SH-SY5Y (cell line): Measurements from ENCODE around the gene APOBEC4.

ENCODE experiments used
- GATA2 ChIP-seq: IDR thresholded peaks from 2 replicates; pipeline ENCODE4 v1.6.1; 2011; ENCODE audit warnings: mild to moderate bottlenecking, low read depth, low read length
- GATA3 ChIP-seq: IDR thresholded peaks from 2 replicates; pipeline ENCODE4 v1.6.1; 2011; ENCODE audit warnings: low read depth, mild to moderate bottlenecking, low read length, moderate library complexity

The APOBEC4 gene

GRCh38 chr1:183686229-183686628, 33.1 kb upstream of the APOBEC4 start:
- TF ChIP-seq GATA3 (no peak), GATA2 (no peak)

DNA sequence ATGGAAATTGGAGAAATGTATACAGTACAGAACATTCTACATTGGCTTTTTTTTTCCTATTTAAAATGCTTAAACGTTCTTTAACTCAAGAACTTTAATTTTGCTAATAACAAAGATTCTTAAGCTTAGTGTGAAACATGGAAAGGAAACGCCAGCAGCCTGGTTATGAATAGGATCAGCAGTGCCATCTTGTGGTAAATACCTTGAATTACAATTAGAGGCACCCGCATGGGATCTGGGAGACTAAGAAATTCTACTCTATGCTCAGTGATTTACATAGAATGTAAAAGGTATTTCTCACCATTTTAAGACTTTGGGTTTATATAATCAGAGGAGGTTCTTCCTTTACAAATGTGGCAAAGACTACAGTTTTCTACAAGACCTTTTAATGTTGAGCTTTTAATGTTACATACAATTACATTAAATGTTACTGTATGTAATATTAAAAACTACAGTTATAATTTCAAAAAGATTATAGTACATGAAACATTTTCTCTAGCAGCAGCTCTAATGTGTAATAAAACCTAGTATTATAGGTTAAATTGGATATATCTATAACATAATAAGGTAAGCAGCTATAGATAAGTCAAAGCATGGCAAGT, 32.1 kb upstream of the APOBEC4 start:
- TF ChIP-seq GATA2, result no peak
- TF ChIP-seq GATA3, result no peak

DNA sequence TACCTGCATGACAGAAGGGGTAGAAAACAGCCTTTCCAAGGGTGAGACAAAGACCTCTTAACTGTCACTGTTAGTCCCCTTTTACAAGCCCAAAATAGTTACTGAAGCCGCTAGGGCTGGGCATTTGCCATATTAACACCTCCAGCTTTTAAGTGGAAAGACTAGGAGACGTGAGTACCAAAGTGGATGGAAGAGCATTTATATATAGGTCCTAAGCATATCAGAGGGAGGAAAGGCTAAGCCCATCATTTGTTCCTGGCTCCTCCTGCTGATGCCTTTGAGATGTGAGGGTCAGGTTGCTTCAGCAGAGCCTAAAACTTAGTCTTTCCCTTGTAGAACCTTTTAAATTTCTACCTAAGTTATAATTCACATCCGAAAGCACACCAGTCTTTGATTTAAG, 25.7 kb upstream of the APOBEC4 start:
- TF ChIP-seq GATA2 (no peak), GATA3 (no peak)

DNA sequence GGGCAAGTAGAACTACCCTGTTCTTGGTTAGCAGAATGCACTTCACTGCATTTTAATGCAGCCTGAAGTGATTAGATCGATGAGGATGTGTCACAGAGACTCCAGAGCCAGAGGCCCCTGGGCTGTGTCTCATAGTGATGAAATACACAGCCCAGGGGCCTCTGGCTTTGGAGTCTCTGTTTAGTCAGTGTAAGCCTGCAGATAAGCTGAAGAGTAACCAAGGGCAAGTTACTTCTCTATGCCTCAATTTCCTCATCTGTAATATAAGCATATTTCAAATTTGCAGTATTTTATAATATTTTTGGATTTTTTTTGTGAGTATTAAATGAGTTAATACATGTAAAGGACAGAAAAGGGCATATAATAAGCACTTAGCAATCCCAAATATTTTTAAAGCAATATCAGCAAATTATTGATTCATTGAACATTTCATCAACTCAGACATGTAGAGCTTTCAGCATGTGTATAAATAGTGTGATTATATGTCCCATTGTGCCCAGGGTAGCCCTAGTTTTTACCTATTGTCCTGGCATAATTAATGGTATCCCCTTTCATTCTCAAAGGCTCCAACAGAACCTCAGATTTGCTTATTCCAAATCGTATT, 23.6 kb upstream of the APOBEC4 start:
- TF ChIP-seq GATA3, result no peak
- peak; percentile 68 for TF ChIP-seq GATA2

DNA sequence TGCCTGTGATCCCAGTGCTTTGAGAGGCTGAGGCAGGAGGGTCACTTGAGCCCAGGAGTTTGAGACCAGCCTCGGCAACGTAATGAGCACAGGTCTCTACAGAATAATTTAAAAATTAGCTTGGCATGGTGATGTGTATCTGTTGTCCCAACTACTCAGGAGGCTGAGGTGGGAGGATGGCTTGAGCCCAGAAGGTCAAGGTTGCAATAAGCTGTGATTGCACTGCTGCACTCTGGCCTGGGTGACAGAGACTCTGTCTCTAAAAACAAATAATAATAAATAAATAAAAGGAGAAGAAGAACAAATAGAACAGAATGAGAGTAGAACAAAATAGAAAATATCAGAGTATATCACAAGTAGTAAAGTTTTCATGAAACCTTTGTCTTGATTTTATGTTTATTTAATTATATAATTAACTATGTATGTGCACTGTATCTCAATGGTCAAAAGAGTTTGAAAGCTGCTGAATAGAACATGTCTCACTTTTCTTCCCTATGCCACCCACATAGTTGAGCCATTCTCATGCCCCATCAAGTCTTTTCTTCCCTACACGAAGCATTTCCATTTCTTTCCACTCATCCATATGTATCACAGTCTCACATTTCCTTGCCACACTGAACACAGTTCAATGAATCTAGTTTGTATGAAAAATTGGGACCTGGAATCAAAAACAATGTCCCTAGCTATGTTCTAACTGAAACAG, 22.9 kb upstream of the APOBEC4 start:
- no peak for TF ChIP-seq GATA2
- no peak for TF ChIP-seq GATA3

DNA sequence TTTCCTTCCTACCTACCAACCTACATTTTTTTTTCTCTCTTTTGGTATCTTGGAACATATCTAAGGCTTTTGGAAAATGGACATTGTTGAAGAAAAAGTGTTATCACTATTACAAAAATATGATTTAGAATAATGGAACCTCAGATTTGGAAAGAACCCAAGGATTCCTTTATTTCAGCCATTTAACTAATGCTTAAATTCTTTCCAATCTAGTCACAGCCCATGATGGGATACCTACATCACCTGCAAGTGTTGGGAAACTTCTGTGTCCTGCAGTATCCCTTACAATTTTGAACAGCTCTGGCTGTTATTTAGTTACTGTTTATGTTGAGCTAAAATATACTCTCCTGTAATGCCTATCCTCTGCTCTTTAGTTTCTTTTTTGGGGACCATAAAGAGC, 22.3 kb upstream of the APOBEC4 start:
- TF ChIP-seq GATA2, result no peak
- TF ChIP-seq GATA3, result no peak

DNA sequence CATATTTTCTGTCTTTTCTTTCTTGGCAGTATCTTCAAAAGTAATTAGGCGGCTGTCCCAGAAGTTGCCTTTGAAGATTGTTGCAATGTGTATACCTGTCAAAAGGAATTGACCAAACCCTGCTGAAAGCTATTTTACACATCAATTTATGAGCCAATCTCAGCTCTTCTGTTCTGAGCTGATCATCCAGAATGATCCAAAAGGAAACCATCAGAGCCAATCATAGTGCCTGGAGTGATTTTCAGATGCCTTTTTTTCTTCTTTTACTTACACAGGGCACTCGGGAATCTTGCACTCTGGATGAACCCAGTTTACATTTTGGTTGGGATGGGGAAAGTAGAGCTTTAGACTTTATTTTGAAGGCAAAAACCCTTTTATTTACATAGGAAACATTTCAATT, 21.8 kb upstream of the APOBEC4 start:
- TF ChIP-seq GATA3, result no peak
- TF ChIP-seq GATA2, result no peak

- TF ChIP-seq GATA2, result no peak
- no peak for TF ChIP-seq GATA3
Observed at GRCh38 chr1:183674339-183674738, 21.2 kb upstream of the APOBEC4 start.

DNA sequence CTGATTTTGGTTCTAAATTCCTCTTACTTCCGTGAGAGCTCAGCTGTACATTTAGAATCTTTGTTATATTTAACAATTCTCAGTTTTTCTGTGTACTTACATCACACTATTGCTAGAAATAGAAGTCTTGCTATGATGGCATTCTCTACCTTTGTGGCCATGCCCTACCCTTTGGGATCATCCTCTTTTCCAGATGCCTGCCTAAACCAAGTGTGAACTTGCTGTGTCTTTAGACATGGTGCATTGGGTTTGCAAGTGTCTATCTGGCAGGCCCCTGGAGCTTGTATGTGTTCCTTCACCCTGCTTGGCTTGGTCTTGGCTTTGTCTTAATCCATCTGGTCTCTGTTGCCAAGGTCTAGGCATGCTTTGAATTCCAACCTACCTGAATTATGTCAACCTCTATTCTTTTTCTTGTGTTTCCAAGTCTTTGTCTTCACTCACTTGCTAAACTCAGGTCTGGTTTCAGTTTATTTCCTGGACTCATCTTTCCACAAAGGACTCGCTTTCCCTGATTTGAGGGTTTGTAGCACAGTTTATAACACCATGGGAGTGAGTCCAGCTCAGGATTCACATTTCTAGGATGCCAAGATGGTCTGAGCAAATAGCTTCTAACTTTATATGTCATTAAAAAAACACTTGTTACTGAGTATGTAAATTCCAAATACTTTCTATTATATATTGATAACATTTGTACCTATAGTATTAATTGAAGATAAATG, 20.6 kb upstream of the APOBEC4 start:
- TF ChIP-seq GATA2 (no peak), GATA3 (no peak)

DNA sequence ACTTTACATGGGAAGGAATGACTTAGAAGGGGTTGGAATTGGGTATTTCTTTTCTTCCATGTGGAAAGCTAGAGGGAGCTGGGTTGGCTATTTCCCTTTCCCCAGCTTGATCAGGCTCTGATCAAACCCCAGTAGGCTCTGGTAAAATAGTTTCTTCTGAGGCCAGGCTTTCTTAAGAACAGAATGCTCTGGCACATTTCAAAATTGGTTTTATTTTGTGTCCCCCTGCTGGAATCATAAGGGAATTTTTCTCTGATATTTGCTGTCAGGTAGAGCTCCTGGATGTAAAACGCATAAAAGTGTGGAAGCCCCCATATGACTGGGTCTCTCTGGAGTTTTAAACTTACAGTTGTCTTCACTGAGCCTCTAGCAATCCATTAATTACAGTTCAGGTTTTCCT, 17.1 kb upstream of the APOBEC4 start:
- TF ChIP-seq GATA2 (no peak), GATA3 (no peak)

GRCh38 chr1:183656355-183656754, 3.2 kb upstream of the APOBEC4 start:
- TF ChIP-seq GATA3, result no peak
- TF ChIP-seq GATA2, result no peak

GRCh38 chr1:183655562-183656075, 2.5 kb upstream of the APOBEC4 start:
- TF ChIP-seq GATA2 (no peak), GATA3 (no peak)

DNA sequence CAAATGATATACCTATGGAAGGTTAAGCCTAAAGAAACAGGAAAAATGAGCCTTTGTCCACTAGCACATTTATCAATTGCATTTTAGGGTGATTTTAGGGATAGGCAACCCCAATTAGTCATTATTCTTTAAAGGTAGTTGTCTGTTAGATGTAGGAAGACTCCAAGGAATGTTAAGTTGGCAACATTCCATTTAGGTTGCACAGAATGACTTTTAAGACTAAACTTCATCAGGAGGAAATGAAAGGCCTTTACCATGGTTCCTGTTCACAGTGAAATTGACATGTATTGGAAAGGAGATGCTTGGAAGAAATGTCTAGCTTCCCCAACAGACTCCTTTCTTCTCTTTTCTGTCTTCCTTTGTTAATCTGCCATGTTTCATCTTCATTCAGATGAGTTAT, 1.6 kb upstream of the APOBEC4 start:
- TF ChIP-seq GATA2, result no peak
- TF ChIP-seq GATA3, result no peak

DNA sequence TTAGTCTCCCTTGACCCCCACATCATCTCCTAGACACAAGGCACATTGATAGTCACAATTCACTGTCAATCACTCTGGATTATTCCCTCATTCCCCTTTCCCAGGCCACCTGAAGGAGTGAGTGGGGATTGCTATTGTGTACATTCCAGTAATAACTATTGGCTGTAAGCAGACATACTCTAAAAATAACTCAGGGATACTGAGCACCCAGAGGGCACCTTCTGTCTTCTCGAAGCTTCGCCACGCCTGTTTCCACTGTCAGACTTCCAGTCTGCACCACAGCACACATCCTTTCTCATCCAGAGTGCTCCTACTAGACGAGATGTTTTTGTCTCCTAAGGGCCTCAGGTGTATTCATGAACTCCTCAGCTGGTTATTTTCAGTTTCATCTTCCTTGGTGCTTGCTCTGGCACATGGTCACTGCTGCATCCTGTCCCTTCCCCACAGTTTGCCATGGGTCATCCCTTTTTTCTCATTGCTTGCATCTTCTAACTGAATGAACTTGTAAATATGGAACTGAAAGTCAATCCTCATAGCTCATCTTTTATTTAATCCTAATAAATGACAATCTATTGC, 848 bp upstream of the APOBEC4 start:
- TF ChIP-seq GATA3 (no peak), GATA2 (no peak)
